Nephron (organoid): ENCODE results near the gene KCNQ1OT1.

Experiments
- H3K27ac Mint-ChIP-seq, 3 experiments: 2 replicates each; pipeline ENCODE4 v1.8.0; 2020; ENCODE audit warnings: mixed read lengths in 3 of 3, mild to moderate bottlenecking in 2 of 3, moderate library complexity in 1 of 3
- H3K27me3 Mint-ChIP-seq: 2 replicates; pipeline ENCODE4 v1.8.0; 2021; ENCODE audit warnings: low read depth, mild to moderate bottlenecking, moderate library complexity, mixed read lengths
- H3K36me3 Mint-ChIP-seq: 2 replicates; pipeline ENCODE4 v1.8.0; 2020; ENCODE audit warnings: low read depth, mixed read lengths
- H3K4me1 Mint-ChIP-seq: 2 replicates; pipeline ENCODE4 v1.8.0; 2020; ENCODE audit warnings: mixed read lengths
- H3K4me3 Mint-ChIP-seq, 3 experiments: 2 replicates each; pipeline ENCODE4 v1.8.0; 2020; ENCODE audit warnings: mild to moderate bottlenecking in 3 of 3, mixed read lengths in 3 of 3, moderate library complexity in 2 of 3
- H3K9me3 Mint-ChIP-seq: 2 replicates; pipeline ENCODE4 v1.8.0; 2020; ENCODE audit warnings: mixed read lengths
- CTCF ChIP-seq, 3 experiments: fragments of 200-600 bp; sonication (generic); IDR thresholded peaks; one replicate each; pipeline ENCODE4 v1.5.0; 2021; ENCODE audit warnings: antibody characterized with exemption in 3 of 3; ENCODE audit not compliant: unreplicated experiment in 3 of 3

The KCNQ1OT1 gene

GRCh38 chr11:2565447-2566222 lies 134.2 kb downstream of the KCNQ1OT1 start:
- Mint-ChIP-seq H3K4me1 (peaks cover 19% of the 10 kb centered on the region), H3K27me3 (no peaks in the 10 kb centered on the region), H3K9me3 (no peaks in the 10 kb centered on the region), H3K36me3 (no peaks in the 10 kb centered on the region), H3K27ac (no peak overlapping the region), H3K4me3 (no peak overlapping the region)
- no peak for TF ChIP-seq CTCF (IDR thresholded peaks at IDR 0.05; ENCODE audit: unreplicated experiment in 3 of 3)

- H3K9me3 Mint-ChIP-seq, result no peaks in the 10 kb centered on the region
- no peaks in the 10 kb centered on the region for H3K27me3 Mint-ChIP-seq
- H3K36me3 Mint-ChIP-seq, result no peaks in the 10 kb centered on the region
- peaks cover 19% of the 10 kb centered on the region for H3K4me1 Mint-ChIP-seq
- peak overlapping the region; percentile 2 to 65 (median 18) for H3K27ac Mint-ChIP-seq
- no peak for TF ChIP-seq CTCF (IDR thresholded peaks at IDR 0.05; ENCODE audit: unreplicated experiment in 3 of 3)
- no peak overlapping the region for H3K4me3 Mint-ChIP-seq
These were observed 135.0 kb downstream of the KCNQ1OT1 start for GRCh38 chr11:2564588-2565425.

GRCh38 chr11:2564008-2564530 lies 135.7 kb downstream of the KCNQ1OT1 start:
- Mint-ChIP-seq H3K4me1 (peaks cover 19% of the 10 kb centered on the region), H3K27me3 (no peaks in the 10 kb centered on the region), H3K27ac (peak overlapping the region in 2 of 3 experiments; percentile 18 to 86), H3K4me3 (no peak overlapping the region), H3K9me3 (no peaks in the 10 kb centered on the region), H3K36me3 (no peaks in the 10 kb centered on the region)
- no peak for TF ChIP-seq CTCF (IDR thresholded peaks at IDR 0.05; ENCODE audit: unreplicated experiment in 3 of 3)

- H3K9me3 Mint-ChIP-seq, result no peaks in the 10 kb centered on the region
- H3K4me1 Mint-ChIP-seq, result peaks cover 19% of the 10 kb centered on the region
- H3K27me3 Mint-ChIP-seq, result no peaks in the 10 kb centered on the region
- H3K27ac Mint-ChIP-seq, result peak overlapping the region; percentile 41 to 86 (median 70)
- no peak for TF ChIP-seq CTCF (IDR thresholded peaks at IDR 0.05; ENCODE audit: unreplicated experiment in 3 of 3)
- H3K4me3 Mint-ChIP-seq, result no peak overlapping the region
- no peaks in the 10 kb centered on the region for H3K36me3 Mint-ChIP-seq
These were observed 136.4 kb downstream of the KCNQ1OT1 start for GRCh38 chr11:2563213-2564007.

- Mint-ChIP-seq H3K36me3 (no peaks in the 10 kb centered on the region), H3K27ac (peak overlapping the region; percentile 41 to 86 (median 70)), H3K27me3 (no peaks in the 10 kb centered on the region), H3K4me3 (no peak overlapping the region), H3K9me3 (no peaks in the 10 kb centered on the region), H3K4me1 (peaks cover 19% of the 10 kb centered on the region)
- no peak for TF ChIP-seq CTCF (IDR thresholded peaks at IDR 0.05; ENCODE audit: unreplicated experiment in 3 of 3)
These were observed 136.9 kb downstream of the KCNQ1OT1 start for GRCh38 chr11:2562890-2563212.
